GM13977 (cell line): ENCODE data around the gene EML6.

Experiments
- DNase-seq: peaks from one replicate; pipeline ENCODE4 v3.0.0; 2012; ENCODE audit warnings: low spot score
- CTCF ChIP-seq: IDR thresholded peaks from 2 replicates; pipeline ENCODE4 v1.5.1; 2012; ENCODE audit warnings: mild to moderate bottlenecking, control low read depth; ENCODE audit not compliant: insufficient read depth; ENCODE audit errors: extremely low read depth, missing control alignments
- in situ Hi-C: fragments of 300-500 bp; cut with MboI; formaldehyde crosslinking; loops from one replicate; pipeline ENCODE4 v1.12.0; 2022; ENCODE audit warnings: low sequenced_read_pairs, low pct_unique_long_range_greater_than_20kb, mixed read lengths, inconsistent platforms; ENCODE audit not compliant: unreplicated experiment

EML6 gene

GRCh38 chr2:54960164-54960563, 236.7 kb downstream of the EML6 start:
- TF ChIP-seq CTCF = no peak
- in situ Hi-C loops = no loop called here
- no peak for DNase-seq

- no peak for DNase-seq
- no peak for TF ChIP-seq CTCF
- in situ Hi-C loops = no loop called here
These were observed 239.0 kb downstream of the EML6 start for GRCh38 chr2:54962511-54962910.

- DNase-seq = no peak
- in situ Hi-C loops = no loop called here
- no peak for TF ChIP-seq CTCF
These were observed 239.5 kb downstream of the EML6 start for GRCh38 chr2:54962935-54963440.

GRCh38 chr2:54963476-54963875, 240.0 kb downstream of the EML6 start:
- in situ Hi-C loops = no loop called here
- TF ChIP-seq CTCF = no peak
- DNase-seq = no peak

- no peak for TF ChIP-seq CTCF
- DNase-seq = no peak
- in situ Hi-C loops = no loop called here
These were observed 240.8 kb downstream of the EML6 start for GRCh38 chr2:54964271-54964670.

GRCh38 chr2:54964816-54965215, 241.4 kb downstream of the EML6 start:
- no peak for TF ChIP-seq CTCF
- no peak for DNase-seq
- in situ Hi-C loops = no loop called here

GRCh38 chr2:54965425-54965824, 242.0 kb downstream of the EML6 start:
- in situ Hi-C loops = no loop called here
- no peak for TF ChIP-seq CTCF
- DNase-seq = no peak
